EL (cell line): ENCODE data around the gene HVCN1.

Source experiments
- DNase-seq: peaks from one replicate; pipeline ENCODE4 v3.0.0-alpha.2; 2016

The HVCN1 gene

DNA sequence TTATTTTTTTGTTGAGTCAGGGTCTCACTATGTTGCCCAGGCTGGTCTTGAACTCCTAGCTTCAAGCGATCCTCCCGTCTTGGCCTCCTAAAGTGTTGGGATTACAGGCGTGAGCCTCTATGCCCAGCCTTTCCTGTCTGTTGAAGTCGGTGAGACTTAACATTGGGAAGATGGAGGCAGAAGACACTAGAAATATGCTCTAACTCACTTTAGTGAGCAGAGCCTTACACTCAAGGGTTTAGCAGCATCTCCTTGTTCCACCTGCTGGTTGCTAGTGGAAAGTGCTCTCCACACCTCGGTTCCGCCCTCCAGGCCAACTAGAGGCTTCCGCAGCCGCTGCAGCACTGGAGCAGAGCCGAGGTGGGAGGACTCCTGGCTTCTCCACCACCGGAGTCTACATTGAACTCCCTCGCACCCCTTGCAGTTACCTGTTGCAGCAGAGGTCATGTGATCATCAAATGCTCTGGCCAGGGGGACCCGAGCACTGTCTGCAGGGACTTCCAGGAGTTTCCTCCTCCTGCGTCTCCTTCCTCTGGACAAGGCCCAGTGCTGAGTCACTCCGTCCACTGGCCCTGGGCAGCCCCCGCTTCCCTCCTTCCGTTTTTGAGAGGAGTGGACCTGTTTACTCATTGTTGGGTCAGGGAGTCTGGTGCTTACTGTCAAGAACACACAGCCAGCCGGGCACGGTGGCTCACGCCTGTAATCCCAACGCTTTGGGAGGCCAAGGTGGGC is 9.4 kb upstream of the HVCN1 start:
- peak; percentile 81 for DNase-seq

DNA sequence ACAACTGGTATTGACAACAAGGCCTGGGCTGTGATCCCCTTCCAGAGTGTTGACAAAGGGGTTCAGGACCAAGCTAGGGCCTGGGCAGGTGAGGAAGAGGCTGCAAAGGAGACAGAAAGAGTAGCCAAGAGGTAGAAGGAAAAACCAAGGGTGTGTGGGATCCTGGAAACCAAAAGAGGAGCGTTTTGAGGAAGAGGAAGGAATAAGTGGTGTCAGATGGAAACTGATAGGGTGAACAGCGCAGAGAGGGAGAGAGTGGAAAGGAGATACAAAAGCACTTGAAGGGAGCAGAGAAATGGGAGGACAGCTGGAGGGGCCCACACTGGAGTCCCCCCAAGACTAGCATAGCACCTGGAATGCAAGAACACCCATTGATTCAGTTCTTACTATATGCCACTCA is 8.3 kb upstream of the HVCN1 start:
- DNase-seq, result no peak

- DNase-seq, result no peak
These were observed 7.4 kb upstream of the HVCN1 start for GRCh38 chr12:110696283-110696682.

- DNase-seq, result no peak
These were observed 5.5 kb upstream of the HVCN1 start for GRCh38 chr12:110694330-110694901.

DNA sequence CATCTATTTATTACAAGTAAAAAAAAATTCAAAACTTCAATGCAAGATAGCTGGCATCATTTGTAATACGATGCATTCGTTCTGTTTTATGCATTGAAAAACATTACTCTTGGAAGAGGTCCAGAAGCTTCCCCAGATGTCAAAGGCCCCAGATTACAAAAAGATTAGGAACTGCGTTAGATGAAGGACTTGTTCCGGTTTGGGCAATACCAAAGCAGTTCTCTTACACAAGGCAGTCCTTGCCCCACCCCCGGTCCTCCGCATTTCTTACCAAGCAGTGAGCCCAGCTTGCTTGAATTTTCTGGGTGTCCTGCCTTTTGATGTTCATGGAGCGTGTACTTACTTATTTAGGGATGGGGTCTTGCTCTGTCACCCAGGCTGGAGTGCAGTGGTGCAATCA is 4.8 kb upstream of the HVCN1 start:
- no peak for DNase-seq

DNA sequence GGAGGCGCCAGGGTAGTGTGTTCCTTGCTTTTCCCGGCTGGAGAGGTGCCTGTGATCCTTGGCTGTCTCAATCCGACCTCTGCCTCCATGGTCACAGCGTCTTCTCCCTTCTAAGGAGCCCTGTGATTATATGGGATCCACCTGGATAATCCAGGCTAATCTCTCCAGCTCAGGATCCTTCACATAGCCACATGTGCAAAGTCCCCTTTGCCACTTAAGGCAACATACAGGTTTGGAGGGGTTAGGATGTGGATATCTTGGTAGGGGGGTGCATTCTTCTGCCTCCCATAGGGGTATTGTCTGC is 1.2 kb upstream of the HVCN1 start:
- DNase-seq, result no peak

DNA sequence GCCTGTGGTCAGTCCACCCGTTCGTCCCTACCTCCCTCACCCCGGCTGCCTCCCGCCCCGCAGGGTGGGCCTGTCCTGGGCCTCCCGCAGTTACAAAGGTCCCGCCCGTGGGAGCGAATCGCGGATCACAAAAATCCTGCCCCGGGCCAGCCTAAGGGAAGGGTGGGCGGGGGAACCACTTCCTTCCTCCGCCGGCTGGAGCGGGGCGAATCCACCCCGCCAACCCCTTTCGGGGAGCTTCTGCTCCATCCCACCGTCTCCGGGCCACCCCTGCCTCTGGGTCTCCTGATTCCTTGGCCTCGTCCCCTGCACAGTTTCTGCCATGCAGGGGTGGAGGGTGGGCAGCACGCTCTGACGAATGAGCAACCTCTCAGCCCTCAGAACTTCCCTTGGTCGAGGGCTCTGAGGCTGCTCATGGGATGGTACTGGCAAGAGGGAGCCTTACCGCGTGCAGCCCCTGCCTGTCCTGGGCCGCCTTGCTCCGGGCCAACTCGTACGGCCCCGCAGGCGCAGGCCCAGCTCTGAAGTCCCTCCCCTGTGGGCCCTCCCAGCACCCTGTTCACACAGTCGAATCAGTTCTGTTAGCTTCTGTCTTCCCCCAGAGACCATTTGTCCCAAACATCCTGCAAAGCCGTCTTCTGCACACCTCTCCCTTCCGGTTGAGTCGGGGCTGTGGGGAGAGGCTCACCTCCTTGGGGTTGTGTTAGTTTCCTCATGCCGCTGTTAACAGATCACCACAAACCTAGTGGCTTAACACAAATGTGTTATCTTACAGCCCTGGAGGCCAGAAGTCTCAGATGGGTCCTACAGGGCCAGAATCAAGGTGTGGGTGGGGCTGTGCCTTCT is 589 bp upstream of the HVCN1 start:
- DNase-seq, result peak; percentile 53

- DNase-seq, result no peak
These were observed 1.3 kb downstream of the HVCN1 start for GRCh38 chr12:110687396-110688169.

GRCh38 chr12:110686294-110686903 is 2.5 kb downstream of the HVCN1 start:
- no peak for DNase-seq

DNA sequence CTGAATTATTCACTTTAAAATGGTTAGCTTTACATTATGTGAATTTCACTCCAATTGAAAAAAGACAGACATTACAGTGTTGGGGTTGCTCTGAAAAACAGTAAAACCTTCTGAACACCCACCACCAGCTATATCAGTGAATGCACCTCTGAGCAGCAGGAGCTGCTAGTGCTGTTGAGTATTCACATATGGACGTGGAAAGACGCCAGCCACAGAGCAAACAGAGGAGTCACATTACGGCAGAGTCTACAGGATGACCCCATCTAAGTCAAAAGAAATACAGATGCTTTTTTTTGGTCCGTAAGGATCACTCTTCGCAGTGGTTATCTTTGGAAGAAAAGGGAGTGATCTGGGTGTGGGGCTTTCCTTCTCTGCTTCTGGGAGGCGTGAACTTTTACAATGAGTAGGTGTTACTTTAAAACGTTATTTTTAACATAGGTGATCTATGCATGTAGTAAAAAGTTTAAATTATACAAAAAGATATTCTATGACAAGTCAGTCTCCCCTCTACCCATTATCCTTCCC is 4.5 kb downstream of the HVCN1 start:
- no peak for DNase-seq

DNA sequence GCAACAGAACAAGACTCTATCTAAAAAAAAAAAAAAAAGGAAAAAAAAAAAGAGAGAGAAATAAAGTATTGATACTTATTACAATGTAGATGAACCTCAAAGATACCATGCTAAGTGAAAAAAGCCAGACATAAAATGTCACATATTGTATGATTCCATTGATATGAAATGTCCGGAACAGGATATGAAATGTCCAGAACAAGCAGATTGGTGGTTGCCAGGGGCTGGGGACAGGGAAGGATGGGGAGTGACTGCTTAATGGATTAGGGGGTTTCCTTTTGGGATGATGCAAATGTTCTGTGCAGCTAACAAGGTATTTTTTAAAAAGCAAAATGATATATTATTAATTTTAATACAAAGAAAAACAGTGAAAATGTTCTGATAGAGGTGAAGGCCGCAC is 5.0 kb downstream of the HVCN1 start:
- DNase-seq, result no peak

- no peak for DNase-seq
These were observed 8.9 kb downstream of the HVCN1 start for GRCh38 chr12:110680032-110680431.

- DNase-seq, result no peak
These were observed 9.7 kb downstream of the HVCN1 start for GRCh38 chr12:110679201-110679600.

DNA sequence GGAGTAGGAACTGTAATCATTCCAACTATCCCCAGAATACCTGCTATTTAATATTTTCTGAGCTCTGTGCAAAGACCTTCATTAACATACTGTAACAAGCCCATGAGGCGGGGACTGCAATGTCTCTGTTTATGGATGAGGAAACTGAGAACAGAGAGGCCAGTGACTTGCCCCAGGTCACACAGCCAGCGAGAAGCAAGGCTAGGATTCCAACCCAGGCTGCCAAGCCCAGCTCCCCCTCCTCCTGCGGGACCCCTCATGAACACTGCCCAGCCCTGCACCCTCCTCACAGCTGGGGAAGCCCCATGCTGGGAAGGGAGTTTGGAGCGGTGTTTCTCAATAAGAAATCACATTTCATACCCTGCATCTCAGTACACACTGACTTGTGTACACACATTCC is 10.9 kb downstream of the HVCN1 start:
- no peak for DNase-seq

GRCh38 chr12:110677206-110677911 is 11.6 kb downstream of the HVCN1 start:
- no peak for DNase-seq

GRCh38 chr12:110676171-110676570 is 12.7 kb downstream of the HVCN1 start:
- no peak for DNase-seq

- no peak for DNase-seq
These were observed 18.7 kb downstream of the HVCN1 start for GRCh38 chr12:110670161-110670701.

DNA sequence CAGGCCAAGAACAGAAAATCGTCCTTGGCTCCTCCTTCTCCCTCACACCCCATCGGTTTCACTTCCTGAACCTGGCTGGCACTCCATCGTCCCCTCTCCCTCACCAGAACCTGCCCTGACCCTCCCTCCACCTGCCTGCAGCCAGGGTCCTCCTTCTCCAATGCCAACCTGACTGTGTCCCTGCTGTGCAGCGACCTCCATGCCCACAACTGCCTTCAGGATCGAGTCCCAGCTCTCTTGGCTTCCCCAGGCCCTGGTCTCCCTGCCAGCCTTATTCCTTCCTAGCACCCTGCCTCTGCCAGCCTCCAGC is 19.8 kb downstream of the HVCN1 start:
- no peak for DNase-seq

GRCh38 chr12:110668480-110669192 is 20.3 kb downstream of the HVCN1 start:
- DNase-seq, result no peak

DNA sequence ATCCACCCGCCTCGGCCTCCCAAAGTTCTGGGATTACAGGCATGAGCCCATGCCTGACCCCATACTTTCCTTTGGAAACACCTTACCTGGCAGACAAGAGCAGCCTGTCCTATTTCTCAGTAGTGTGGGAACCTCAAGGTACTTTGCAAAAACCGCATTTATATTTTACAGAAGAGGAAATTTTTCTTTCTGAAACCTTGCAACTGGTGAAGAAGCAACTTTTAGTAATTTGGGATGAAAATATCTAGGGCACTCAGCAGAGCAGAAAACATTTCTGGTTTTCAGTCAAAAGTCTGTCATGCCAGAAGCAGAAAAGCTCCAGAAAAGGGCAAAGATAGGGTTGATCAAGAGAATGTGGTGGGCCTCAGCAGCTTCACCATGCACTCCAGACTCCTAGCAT is 21.2 kb downstream of the HVCN1 start:
- no peak for DNase-seq

- no peak for DNase-seq
These were observed 22.0 kb downstream of the HVCN1 start for GRCh38 chr12:110666892-110667291.
